Stimulated activated effector memory CD8-positive, alpha-beta T cell treated with anti-CD3 and anti-CD28 coated beads, Interleukin-12 subunit alpha, Interleukin-12 subunit beta, amount 100 ng/mL, for 72 hours (primary cell): Measurements from ENCODE around the gene GPAM.

ENCODE experiments used
- ATAC-seq: fragments of 150-1000 bp; cut with Tn5 transposase; 2 replicates; pipeline ENCODE4 v1.10.0; 2021
- DNase-seq, 2 donors: peaks; one replicate each; pipeline ENCODE4 v3.0.0; 2021 to 2022; ENCODE audit warnings: low spot score in 2 of 2
- H3K27ac Mint-ChIP-seq: one replicate; pipeline ENCODE4 v1.8.0; 2022; ENCODE audit warnings: mild to moderate bottlenecking, mixed read lengths
- H3K36me3 Mint-ChIP-seq: one replicate; pipeline ENCODE4 v1.8.0; 2022; ENCODE audit warnings: mild to moderate bottlenecking, mixed read lengths
- H3K4me1 Mint-ChIP-seq: one replicate; pipeline ENCODE4 v1.8.0; 2022; ENCODE audit warnings: mixed read lengths
- H3K4me3 Mint-ChIP-seq: one replicate; pipeline ENCODE4 v1.8.0; 2022; ENCODE audit warnings: mild to moderate bottlenecking, mixed read lengths
- H3K9me3 Mint-ChIP-seq: one replicate; pipeline ENCODE4 v1.8.0; 2022; ENCODE audit warnings: mixed read lengths

Gene GPAM

GRCh38 chr10:112221545-112221944 lies 38.0 kb upstream of the GPAM start:
- no peaks in the 10 kb centered on the region for H3K4me1 Mint-ChIP-seq
- H3K36me3 Mint-ChIP-seq, result no peaks in the 10 kb centered on the region
- no peak for DNase-seq
- H3K9me3 Mint-ChIP-seq, result peaks cover 3% of the 10 kb centered on the region
- H3K4me3 Mint-ChIP-seq, result no peak overlapping the region
- H3K27ac Mint-ChIP-seq, result no peak overlapping the region
- ATAC-seq, result peak; percentile 67

DNA sequence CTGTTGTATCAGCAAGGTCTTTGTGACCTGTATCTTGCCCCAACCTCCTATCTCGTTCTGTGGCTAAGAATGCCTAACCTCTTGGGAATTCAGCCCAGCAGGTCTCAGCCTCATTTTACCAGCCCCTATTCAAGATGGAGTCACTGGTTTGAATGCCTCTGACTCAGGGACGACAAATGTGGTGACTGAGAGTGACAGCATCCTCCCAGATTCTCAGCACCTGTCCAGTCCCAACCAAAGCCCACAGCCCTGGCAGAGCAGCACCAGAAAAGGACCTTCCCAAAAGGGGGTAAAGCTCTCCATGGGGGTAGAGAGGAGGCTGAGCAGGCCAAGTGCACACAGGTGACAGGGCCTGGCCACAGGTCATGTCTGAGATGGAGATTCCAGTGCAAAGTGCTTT lies 35.4 kb upstream of the GPAM start:
- DNase-seq (no peak), ATAC-seq (no peak)
- no peak overlapping the region for H3K27ac Mint-ChIP-seq
- no peaks in the 10 kb centered on the region for H3K4me1 Mint-ChIP-seq
- no peaks in the 10 kb centered on the region for H3K36me3 Mint-ChIP-seq
- peaks cover 3% of the 10 kb centered on the region for H3K9me3 Mint-ChIP-seq
- H3K4me3 Mint-ChIP-seq, result no peak overlapping the region

- no peak for DNase-seq
- no peak for ATAC-seq
- Mint-ChIP-seq H3K4me1 (no peaks in the 10 kb centered on the region), H3K27ac (no peak overlapping the region), H3K36me3 (no peaks in the 10 kb centered on the region), H3K4me3 (no peak overlapping the region), H3K9me3 (peaks cover 3% of the 10 kb centered on the region)
Measured at GRCh38 chr10:112218036-112218390, 34.4 kb upstream of the GPAM start.

- Mint-ChIP-seq H3K4me1 (no peaks in the 10 kb centered on the region), H3K4me3 (no peak overlapping the region), H3K9me3 (peaks cover 3% of the 10 kb centered on the region), H3K36me3 (no peaks in the 10 kb centered on the region), H3K27ac (no peak overlapping the region)
- ATAC-seq (no peak), DNase-seq (no peak)
Measured at GRCh38 chr10:112217386-112218035, 33.9 kb upstream of the GPAM start.

DNA sequence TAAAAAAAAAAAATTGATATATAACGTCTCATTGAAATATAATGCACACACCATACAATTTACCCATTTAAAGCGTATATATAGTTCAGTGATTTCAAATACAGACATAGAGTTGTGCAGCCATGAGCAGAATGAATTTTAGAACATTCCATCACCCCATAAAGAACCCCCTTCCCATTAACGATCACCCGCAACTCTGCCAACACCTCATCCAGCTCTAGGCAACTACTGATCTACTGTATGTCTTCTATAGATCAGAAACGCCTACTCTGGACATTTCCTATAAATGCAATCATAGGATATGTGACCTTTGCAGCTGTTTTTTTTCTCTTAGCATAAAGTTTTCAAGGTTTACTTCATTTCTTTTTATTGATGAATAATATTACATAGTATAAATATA lies 33.4 kb upstream of the GPAM start:
- Mint-ChIP-seq H3K36me3 (no peaks in the 10 kb centered on the region), H3K4me1 (no peaks in the 10 kb centered on the region), H3K9me3 (peaks cover 3% of the 10 kb centered on the region), H3K4me3 (no peak overlapping the region), H3K27ac (no peak overlapping the region)
- ATAC-seq, result no peak
- no peak for DNase-seq

GRCh38 chr10:112216151-112216550 lies 32.6 kb upstream of the GPAM start:
- DNase-seq, result no peak
- no peaks in the 10 kb centered on the region for H3K4me1 Mint-ChIP-seq
- no peak for ATAC-seq
- no peak overlapping the region for H3K4me3 Mint-ChIP-seq
- no peaks in the 10 kb centered on the region for H3K36me3 Mint-ChIP-seq
- peaks cover 3% of the 10 kb centered on the region for H3K9me3 Mint-ChIP-seq
- no peak overlapping the region for H3K27ac Mint-ChIP-seq

GRCh38 chr10:112215342-112215774 lies 31.8 kb upstream of the GPAM start:
- no peaks in the 10 kb centered on the region for H3K9me3 Mint-ChIP-seq
- H3K4me3 Mint-ChIP-seq, result no peak overlapping the region
- ATAC-seq (no peak), DNase-seq (no peak)
- H3K27ac Mint-ChIP-seq, result no peak overlapping the region
- H3K4me1 Mint-ChIP-seq, result no peaks in the 10 kb centered on the region
- no peaks in the 10 kb centered on the region for H3K36me3 Mint-ChIP-seq

- DNase-seq (no peak), ATAC-seq (no peak)
- no peak overlapping the region for H3K27ac Mint-ChIP-seq
- no peaks in the 10 kb centered on the region for H3K4me1 Mint-ChIP-seq
- no peaks in the 10 kb centered on the region for H3K9me3 Mint-ChIP-seq
- H3K36me3 Mint-ChIP-seq, result no peaks in the 10 kb centered on the region
- no peak overlapping the region for H3K4me3 Mint-ChIP-seq
Measured at GRCh38 chr10:112214298-112214926, 30.8 kb upstream of the GPAM start.

- Mint-ChIP-seq H3K36me3 (no peaks in the 10 kb centered on the region), H3K4me3 (no peak overlapping the region), H3K4me1 (no peaks in the 10 kb centered on the region), H3K9me3 (no peaks in the 10 kb centered on the region), H3K27ac (no peak overlapping the region)
- DNase-seq (no peak), ATAC-seq (no peak)
Measured at GRCh38 chr10:112213836-112214235, 30.3 kb upstream of the GPAM start.

DNA sequence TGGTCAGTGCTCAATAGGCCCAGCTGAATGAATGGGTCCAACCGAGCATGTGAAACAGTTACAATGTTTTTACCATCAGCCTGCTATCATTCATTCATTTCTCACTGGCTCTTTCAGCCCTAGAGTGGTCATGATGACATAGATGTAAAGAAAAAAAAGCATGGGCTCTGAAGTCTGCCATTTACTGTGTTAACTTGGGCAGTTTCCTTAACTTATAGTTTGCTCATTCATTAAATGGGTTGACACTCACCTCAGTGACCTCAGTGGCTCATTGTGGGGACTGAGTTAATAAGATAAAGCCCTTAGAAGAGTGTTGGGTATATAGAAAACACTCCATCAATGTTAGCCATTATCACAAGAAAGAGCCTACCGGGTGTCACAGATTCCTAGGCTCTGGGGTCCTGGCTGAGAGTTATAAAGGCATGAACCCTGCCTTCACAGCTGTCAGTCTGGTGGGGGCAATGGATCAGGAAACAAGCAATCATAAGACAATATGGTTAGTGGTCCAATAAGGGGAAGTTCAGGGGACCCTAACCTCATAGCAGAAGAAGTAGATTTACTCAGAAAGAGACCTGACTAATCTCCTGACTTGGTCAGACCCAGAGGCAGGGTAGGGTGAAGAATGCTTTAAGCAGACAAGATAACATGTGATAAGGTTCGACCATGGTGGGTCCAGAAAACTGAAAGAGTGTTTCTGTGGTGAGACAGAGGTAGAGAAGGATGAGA lies 29.7 kb upstream of the GPAM start:
- no peak for DNase-seq
- Mint-ChIP-seq H3K4me3 (no peak overlapping the region), H3K27ac (no peak overlapping the region), H3K36me3 (no peaks in the 10 kb centered on the region), H3K9me3 (no peaks in the 10 kb centered on the region), H3K4me1 (no peaks in the 10 kb centered on the region)
- ATAC-seq, result peak; percentile 70

DNA sequence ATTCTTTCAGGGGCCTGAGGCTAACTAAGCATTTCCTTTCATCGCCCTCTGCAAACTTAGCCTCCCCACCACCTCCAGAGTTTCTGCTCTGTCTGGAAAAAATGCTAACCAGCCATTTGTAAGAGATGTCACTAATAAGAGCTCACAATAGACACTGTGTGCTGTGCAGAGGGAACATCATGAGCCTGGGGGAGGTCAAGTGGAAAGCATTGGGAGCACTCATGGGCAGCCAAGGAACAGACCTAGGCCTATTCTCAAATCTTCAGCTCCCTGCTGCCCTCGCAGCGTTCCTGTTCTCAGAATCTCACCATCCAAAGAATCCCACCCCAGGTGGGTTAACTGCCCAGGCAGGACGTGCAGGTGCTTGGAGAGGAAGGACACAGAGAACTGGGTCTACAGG lies 27.1 kb upstream of the GPAM start:
- ATAC-seq, result no peak
- Mint-ChIP-seq H3K4me1 (no peaks in the 10 kb centered on the region), H3K4me3 (no peak overlapping the region), H3K36me3 (no peaks in the 10 kb centered on the region), H3K27ac (no peak overlapping the region), H3K9me3 (no peaks in the 10 kb centered on the region)
- DNase-seq, result no peak

DNA sequence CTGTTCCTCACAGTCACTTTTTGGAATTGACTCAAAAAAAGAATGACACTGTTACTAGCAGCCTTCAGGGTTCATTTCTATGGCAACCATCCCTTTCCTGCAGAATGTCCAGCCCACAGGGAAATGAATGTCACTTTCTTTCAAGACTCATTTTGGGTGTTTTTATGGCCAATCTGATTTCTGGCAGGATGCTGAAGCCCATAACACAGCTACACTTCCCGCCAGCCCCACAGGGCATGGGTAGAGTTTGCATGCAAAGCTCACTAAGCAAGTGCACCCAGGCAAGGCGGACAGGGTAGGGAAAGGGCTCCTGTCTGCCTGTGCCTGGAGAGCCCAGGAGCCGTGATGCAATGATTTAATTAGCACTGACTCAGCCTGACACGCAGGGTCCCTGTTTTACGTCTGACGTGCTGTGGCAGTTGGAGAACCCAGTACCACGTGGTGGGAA lies 26.1 kb upstream of the GPAM start:
- H3K27ac Mint-ChIP-seq, result no peak overlapping the region
- no peak for ATAC-seq
- no peaks in the 10 kb centered on the region for H3K9me3 Mint-ChIP-seq
- DNase-seq, result no peak
- no peak overlapping the region for H3K4me3 Mint-ChIP-seq
- H3K4me1 Mint-ChIP-seq, result no peaks in the 10 kb centered on the region
- H3K36me3 Mint-ChIP-seq, result no peaks in the 10 kb centered on the region

GRCh38 chr10:112208997-112209396 lies 25.4 kb upstream of the GPAM start:
- no peak for DNase-seq
- no peak overlapping the region for H3K27ac Mint-ChIP-seq
- no peak overlapping the region for H3K4me3 Mint-ChIP-seq
- H3K9me3 Mint-ChIP-seq, result no peaks in the 10 kb centered on the region
- no peaks in the 10 kb centered on the region for H3K4me1 Mint-ChIP-seq
- H3K36me3 Mint-ChIP-seq, result no peaks in the 10 kb centered on the region
- ATAC-seq, result no peak

DNA sequence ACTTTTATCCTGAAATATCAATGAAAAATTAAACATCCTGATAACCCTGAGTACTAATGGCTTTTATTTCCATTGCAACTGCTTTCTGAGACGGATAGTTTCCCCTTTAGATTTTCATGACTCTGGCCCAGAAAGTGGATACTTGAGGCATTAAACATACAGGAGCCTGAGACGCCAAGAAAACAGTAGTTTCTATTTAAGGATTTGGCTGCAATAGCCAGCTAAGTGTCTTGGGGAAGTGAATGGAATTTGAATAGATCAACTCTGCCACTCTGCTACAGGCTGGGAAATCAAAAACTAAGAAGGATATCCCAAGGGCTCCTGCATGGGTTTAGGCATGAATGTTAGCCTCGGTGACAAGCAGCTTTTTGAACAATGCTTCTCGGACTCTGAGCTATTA lies 24.7 kb upstream of the GPAM start:
- Mint-ChIP-seq H3K36me3 (no peaks in the 10 kb centered on the region), H3K27ac (no peak overlapping the region), H3K4me3 (no peak overlapping the region), H3K4me1 (peaks cover 4% of the 10 kb centered on the region), H3K9me3 (no peaks in the 10 kb centered on the region)
- no peak for ATAC-seq
- DNase-seq, result no peak

DNA sequence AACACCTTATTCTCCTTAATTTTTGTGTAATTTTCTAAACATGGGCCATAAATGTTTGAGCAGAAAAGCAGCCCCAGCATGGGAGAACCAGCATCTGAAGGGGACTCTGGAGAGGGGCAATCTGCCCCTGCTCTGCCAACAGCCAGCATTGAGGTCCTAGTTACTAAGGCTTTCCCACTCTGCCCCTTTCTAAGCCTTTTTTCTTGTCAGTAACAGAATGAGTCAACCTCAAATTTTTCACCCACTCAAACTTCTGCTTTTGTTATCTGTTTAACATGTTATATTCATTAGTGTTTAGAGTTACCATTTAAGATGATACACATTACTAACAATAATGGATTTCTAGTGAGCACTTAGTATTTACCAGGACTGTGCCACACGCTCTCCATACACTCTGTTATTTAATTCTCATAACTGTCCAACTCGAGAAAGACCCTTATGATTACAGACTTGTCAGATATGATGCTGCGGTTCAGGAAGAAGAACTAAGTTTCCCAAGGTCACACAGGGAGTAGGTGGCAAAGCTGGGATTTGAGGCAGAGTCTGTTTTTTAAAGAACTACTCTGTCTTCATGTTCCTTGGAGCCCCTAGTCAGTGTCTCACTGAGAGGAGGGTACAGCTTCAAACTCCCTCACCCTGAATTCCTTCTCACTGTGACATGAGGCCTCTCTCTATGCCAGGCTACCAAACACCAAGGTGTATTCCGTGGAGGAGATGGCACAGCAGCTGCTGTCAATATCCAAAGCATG lies 19.9 kb upstream of the GPAM start:
- DNase-seq (no peak), ATAC-seq (peak; percentile 60)
- Mint-ChIP-seq H3K9me3 (no peaks in the 10 kb centered on the region), H3K27ac (no peak overlapping the region), H3K36me3 (no peaks in the 10 kb centered on the region), H3K4me1 (peaks cover 12% of the 10 kb centered on the region), H3K4me3 (no peak overlapping the region)
